Spinal cord (tissue), 10 donors: Measurements from ENCODE around the gene HDAC8. TPM values are rescaled to one million over a fixed set of nuclear protein-coding genes. Genes with fewer than 3 reads are reported as not detected.

ENCODE experiments used
- DNase-seq, 6 donors: peaks; one replicate each; pipeline versions ENCODE4 v3.0.0 to v3.0.0-alpha.2; 2013 to 2015; ENCODE audit warnings: low spot score in 6 of 6, low read depth in 4 of 6
- H3K27ac ChIP-seq: one replicate; pipeline ENCODE4 v1.5.1; 2013; ENCODE audit warnings: low read depth, low read length, control low read depth
- H3K27me3 ChIP-seq: one replicate; pipeline ENCODE4 v1.6.1; 2013; ENCODE audit warnings: low read length; ENCODE audit not compliant: control insufficient read depth, insufficient read depth
- H3K36me3 ChIP-seq: one replicate; pipeline ENCODE4 v1.6.1; 2013; ENCODE audit warnings: low read length; ENCODE audit not compliant: control insufficient read depth, insufficient read depth
- H3K4me1 ChIP-seq: one replicate; pipeline ENCODE4 v1.6.1; 2013; ENCODE audit warnings: low read length; ENCODE audit not compliant: control insufficient read depth, insufficient read depth
- H3K4me3 ChIP-seq: one replicate; pipeline ENCODE4 v1.5.1; 2013; ENCODE audit warnings: low read depth, low read length, control low read depth
- H3K9me3 ChIP-seq: one replicate; pipeline ENCODE4 v1.6.1; 2013; ENCODE audit warnings: low read length; ENCODE audit not compliant: control insufficient read depth, insufficient read depth
- WGBS: methylation state at CpG from one replicate; pipeline ENCODE4 v1.1.5; 2013; ENCODE audit warnings: missing lambda C conversion rate; ENCODE audit not compliant: insufficient coverage; 5-methylcytosine and 5-hydroxymethylcytosine counted together
- polyA plus RNA-seq, 2 donors: library from polyadenylated mRNA; unstranded; fragments of 120-200 nt; gene quantifications; one replicate each; pipeline ENCODE4 v1.2.1, GENCODE V29; 2013; ENCODE audit not compliant: insufficient read length in 2 of 2
- total RNA-seq, 2 donors: library from RNA; depleted of rRNA in 1 of 2; stranded (reverse); fragments of 120-200 nt in 1 of 2; fragments of >200 nt in 1 of 2; gene quantifications; one replicate each; pipeline versions ENCODE4 v1.2.3 to v1.2.4, GENCODE V29; 2013 to 2014
- donor health status: healthy.

Gene HDAC8
- total and polyA plus RNA-seq, 4 donors: 30.6 to 37.0 (median 34.9) TPM

- Histone ChIP-seq H3K4me1 (peaks cover 8% of the 10 kb centered on the region), H3K4me3 (no peak overlapping the region), H3K9me3 (no peaks in the 10 kb centered on the region), H3K27ac (no peak overlapping the region), H3K36me3 (no peaks in the 10 kb centered on the region), H3K27me3 (peaks cover 26% of the 10 kb centered on the region)
- DNase-seq: no peak
- WGBS: 83% methylated on average over 2 of the region's 3 CpGs
These were observed 201.2 kb downstream of the HDAC8 start for GRCh38 chrX:72371405-72371804.

GRCh38 chrX:72368796-72369195 lies 203.8 kb downstream of the HDAC8 start:
- no peak overlapping the region for H3K4me3 ChIP-seq
- peaks cover 12% of the 10 kb centered on the region for H3K4me1 ChIP-seq
- no peaks in the 10 kb centered on the region for H3K36me3 ChIP-seq
- no peaks in the 10 kb centered on the region for H3K9me3 ChIP-seq
- H3K27me3 ChIP-seq: peaks cover 38% of the 10 kb centered on the region
- H3K27ac ChIP-seq: no peak overlapping the region
- no peak for DNase-seq
- WGBS: 50% methylated on average over 8 of the region's 8 CpGs

- Histone ChIP-seq H3K4me1 (peaks cover 12% of the 10 kb centered on the region), H3K36me3 (no peaks in the 10 kb centered on the region), H3K27me3 (peaks cover 39% of the 10 kb centered on the region), H3K27ac (no peak overlapping the region), H3K9me3 (no peaks in the 10 kb centered on the region), H3K4me3 (no peak overlapping the region)
- DNase-seq: no peak
- 67% methylated on average over 1 of the region's 1 CpG for WGBS
These were observed 205.1 kb downstream of the HDAC8 start for GRCh38 chrX:72367516-72367915.

- Histone ChIP-seq H3K27ac (no peak overlapping the region), H3K4me1 (peaks cover 12% of the 10 kb centered on the region), H3K4me3 (no peak overlapping the region), H3K9me3 (no peaks in the 10 kb centered on the region), H3K36me3 (no peaks in the 10 kb centered on the region), H3K27me3 (peaks cover 41% of the 10 kb centered on the region)
- 60% methylated on average over 8 of the region's 10 CpGs for WGBS
- DNase-seq: peak in 2 of 6 donors; percentile 41 to 57
These were observed 205.8 kb downstream of the HDAC8 start for GRCh38 chrX:72366701-72367454.

GRCh38 chrX:72366178-72366577 lies 206.5 kb downstream of the HDAC8 start:
- 48% methylated on average over 4 of the region's 4 CpGs for WGBS
- no peak overlapping the region for H3K4me3 ChIP-seq
- no peaks in the 10 kb centered on the region for H3K9me3 ChIP-seq
- H3K27me3 ChIP-seq: peaks cover 38% of the 10 kb centered on the region
- H3K27ac ChIP-seq: no peak overlapping the region
- no peak for DNase-seq
- H3K4me1 ChIP-seq: peaks cover 12% of the 10 kb centered on the region
- H3K36me3 ChIP-seq: no peaks in the 10 kb centered on the region

- Histone ChIP-seq H3K4me1 (peaks cover 12% of the 10 kb centered on the region), H3K36me3 (no peaks in the 10 kb centered on the region), H3K27ac (no peak overlapping the region), H3K9me3 (no peaks in the 10 kb centered on the region), H3K27me3 (peaks cover 43% of the 10 kb centered on the region), H3K4me3 (no peak overlapping the region)
- WGBS: no CpG with 5 or more reads among the region's 2 CpGs
- no peak for DNase-seq
These were observed 207.5 kb downstream of the HDAC8 start for GRCh38 chrX:72365126-72365525.

- no peaks in the 10 kb centered on the region for H3K4me1 ChIP-seq
- H3K36me3 ChIP-seq: no peaks in the 10 kb centered on the region
- H3K9me3 ChIP-seq: no peaks in the 10 kb centered on the region
- H3K27me3 ChIP-seq: peaks cover 34% of the 10 kb centered on the region
- DNase-seq: no peak
- 67% methylated on average over 1 of the region's 4 CpGs for WGBS
- no peak overlapping the region for H3K27ac ChIP-seq
- H3K4me3 ChIP-seq: no peak overlapping the region
These were observed 212.3 kb downstream of the HDAC8 start for GRCh38 chrX:72360326-72360725.

- Histone ChIP-seq H3K4me1 (no peaks in the 10 kb centered on the region), H3K36me3 (no peaks in the 10 kb centered on the region), H3K4me3 (no peak overlapping the region), H3K9me3 (no peaks in the 10 kb centered on the region), H3K27me3 (peaks cover 33% of the 10 kb centered on the region), H3K27ac (no peak overlapping the region)
- WGBS: 80% methylated on average over 2 of the region's 4 CpGs
- DNase-seq: no peak
These were observed 214.3 kb downstream of the HDAC8 start for GRCh38 chrX:72358313-72358712.

GRCh38 chrX:72352786-72353185 lies 219.9 kb downstream of the HDAC8 start:
- Histone ChIP-seq H3K4me3 (no peak overlapping the region), H3K27me3 (peaks cover 43% of the 10 kb centered on the region), H3K9me3 (no peaks in the 10 kb centered on the region), H3K27ac (no peak overlapping the region), H3K4me1 (no peaks in the 10 kb centered on the region), H3K36me3 (peaks cover 8% of the 10 kb centered on the region)
- no CpG with 5 or more reads among the region's 3 CpGs for WGBS
- DNase-seq: no peak

GRCh38 chrX:72351606-72352334 lies 220.9 kb downstream of the HDAC8 start:
- no peaks in the 10 kb centered on the region for H3K9me3 ChIP-seq
- H3K4me3 ChIP-seq: no peak overlapping the region
- no peaks in the 10 kb centered on the region for H3K4me1 ChIP-seq
- no peak overlapping the region for H3K27ac ChIP-seq
- H3K27me3 ChIP-seq: peaks cover 41% of the 10 kb centered on the region
- DNase-seq: peak in 1 of 6 donors; percentile 43
- WGBS: 62% methylated on average over 3 of the region's 8 CpGs
- H3K36me3 ChIP-seq: peaks cover 8% of the 10 kb centered on the region
